ENCODE measurements around the gene KY.

- TF ChIP-seq CTCF (IDR thresholded peaks at IDR 0.05): no peak
- no peak for TF ChIP-seq POLR2A (IDR thresholded peaks at IDR 0.05)
Observed at GRCh38 chr3:134699721-134700120, 48.9 kb upstream of the KY start.

Data from adrenal gland (tissue), 5 donors.